ENCODE measurements around the gene ANKS1A. TPM values are rescaled to one million over a fixed set of nuclear protein-coding genes. Genes with fewer than 3 reads are reported as not detected.
A peak's percentile ranks its signal among the peaks of the same experiment; 100 is the strongest.

ANKS1A gene
- total RNA-seq, 2 donors from 2014 or later = 26.7 to 30.9 TPM

DNA sequence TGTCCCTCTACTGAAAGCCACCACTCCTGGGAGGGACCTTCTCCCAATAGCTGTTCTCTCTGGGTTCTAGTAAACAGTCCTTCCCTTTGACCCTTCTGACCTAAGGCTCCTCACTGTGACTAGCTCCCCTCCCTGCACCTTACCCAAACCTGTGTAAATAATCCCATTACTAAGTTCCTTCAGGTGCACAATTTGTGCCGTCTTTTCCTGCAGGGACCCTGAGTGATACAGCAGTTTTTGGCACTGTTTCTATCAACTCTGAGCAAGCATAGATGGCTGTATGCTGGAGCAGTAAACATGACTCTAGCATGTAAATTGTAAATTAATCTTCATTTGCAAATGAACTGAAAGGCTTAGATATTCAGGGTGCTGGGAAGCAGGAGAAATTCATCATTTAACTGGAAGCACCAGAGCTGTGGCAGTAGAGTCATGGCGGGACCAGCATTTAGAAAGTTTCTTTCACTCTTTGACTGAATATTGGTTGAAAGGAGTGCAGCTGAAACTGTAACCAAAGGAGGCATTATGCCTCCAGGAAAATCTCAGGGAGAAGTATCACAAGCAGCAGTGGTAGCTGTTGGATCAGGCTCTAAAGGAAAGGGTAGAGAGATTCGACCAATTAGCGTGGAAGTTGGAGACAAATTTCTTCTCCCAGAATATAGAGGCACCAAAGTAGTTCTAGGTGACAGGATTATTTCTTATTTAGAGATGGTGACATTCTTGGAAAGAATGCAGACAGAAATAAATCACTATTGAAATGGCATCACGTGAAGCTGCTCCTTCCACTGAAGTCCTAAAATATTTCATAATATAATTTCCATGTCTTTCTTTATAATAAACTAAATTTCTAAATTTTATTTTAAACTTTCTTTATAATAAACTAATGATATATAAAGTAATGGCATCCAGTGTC, 134.3 kb downstream of the ANKS1A start:
- peak; percentile 21 for DNase-seq (ENCODE audit: low spot score)
- Histone ChIP-seq H3K4me3 (no peak overlapping the region), H3K27ac (peak overlapping the region; percentile 76 to 96), H3K9me3 (no peaks in the 10 kb centered on the region), H3K4me1 (peaks cover 0 to 98% of the 10 kb centered on the region in 2 donors), H3K36me3 (no peaks in the 10 kb centered on the region), H3K27me3 (no peaks in the 10 kb centered on the region)
- TF ChIP-seq, protein P1, sequence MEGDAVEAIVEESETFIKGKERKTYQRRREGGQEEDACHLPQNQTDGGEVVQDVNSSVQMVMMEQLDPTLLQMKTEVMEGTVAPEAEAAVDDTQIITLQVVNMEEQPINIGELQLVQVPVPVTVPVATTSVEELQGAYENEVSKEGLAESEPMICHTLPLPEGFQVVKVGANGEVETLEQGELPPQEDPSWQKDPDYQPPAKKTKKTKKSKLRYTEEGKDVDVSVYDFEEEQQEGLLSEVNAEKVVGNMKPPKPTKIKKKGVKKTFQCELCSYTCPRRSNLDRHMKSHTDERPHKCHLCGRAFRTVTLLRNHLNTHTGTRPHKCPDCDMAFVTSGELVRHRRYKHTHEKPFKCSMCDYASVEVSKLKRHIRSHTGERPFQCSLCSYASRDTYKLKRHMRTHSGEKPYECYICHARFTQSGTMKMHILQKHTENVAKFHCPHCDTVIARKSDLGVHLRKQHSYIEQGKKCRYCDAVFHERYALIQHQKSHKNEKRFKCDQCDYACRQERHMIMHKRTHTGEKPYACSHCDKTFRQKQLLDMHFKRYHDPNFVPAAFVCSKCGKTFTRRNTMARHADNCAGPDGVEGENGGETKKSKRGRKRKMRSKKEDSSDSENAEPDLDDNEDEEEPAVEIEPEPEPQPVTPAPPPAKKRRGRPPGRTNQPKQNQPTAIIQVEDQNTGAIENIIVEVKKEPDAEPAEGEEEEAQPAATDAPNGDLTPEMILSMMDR (IDR thresholded peaks at IDR 0.05) = no peak

- H3K27ac ChIP-seq = peak overlapping the region; percentile 76 to 96
- H3K4me3 ChIP-seq = peak overlapping the region in 1 of 2 donors; percentile 12
- peaks cover 0 to 87% of the 10 kb centered on the region in 2 donors for H3K4me1 ChIP-seq
- no peaks in the 10 kb centered on the region for H3K27me3 ChIP-seq
- peak; percentile 82 for DNase-seq (ENCODE audit: low spot score)
- no peaks in the 10 kb centered on the region for H3K36me3 ChIP-seq
- no peaks in the 10 kb centered on the region for H3K9me3 ChIP-seq
- TF ChIP-seq, protein P1 (IDR thresholded peaks at IDR 0.05) = no peak
These were observed 135.5 kb downstream of the ANKS1A start for GRCh38 chr6:35024551-35025054.

DNA sequence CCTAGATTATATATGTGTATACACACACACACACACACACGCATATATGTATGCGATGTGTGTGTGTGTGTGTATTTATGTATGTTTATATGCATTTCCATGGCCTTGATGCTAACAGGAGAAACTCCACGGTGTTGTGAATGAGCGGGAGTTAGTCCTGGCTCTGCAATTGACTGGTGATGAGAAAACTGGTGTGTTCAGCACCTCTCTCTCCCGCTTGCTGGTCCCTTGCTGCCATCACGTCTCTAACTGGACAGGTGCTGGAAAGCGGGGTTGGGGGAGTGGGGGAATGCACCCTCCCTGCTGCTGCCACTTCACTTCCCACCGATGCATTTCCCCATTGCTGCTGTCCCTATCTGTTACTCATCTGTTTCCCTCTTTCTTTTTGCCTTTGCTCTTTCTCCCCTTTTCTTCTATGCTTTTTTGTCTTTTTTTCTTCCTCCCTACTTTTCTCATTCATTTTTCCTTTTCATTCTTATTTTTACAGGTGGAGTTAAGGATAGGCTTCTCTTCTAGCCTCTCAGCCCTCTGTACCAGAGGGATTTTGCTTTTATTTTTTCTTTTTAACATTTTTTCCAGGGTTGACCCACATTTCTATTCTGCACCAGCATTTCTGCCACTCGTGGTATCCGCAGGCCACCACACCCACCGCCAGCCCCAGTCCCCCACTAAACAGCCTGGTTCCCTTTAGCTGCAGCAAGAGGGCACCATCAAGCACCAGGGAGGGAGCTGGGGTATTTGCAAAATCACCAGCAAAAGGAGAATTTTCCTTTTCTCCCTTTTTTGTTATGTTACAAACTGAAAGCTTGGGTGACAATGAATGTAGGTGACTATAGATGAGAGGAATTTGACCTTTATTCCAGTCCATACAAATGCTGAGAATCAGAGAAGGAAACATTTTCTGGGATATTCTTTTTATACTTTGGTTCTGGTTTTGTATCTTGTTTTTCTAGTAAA, 136.5 kb downstream of the ANKS1A start:
- Histone ChIP-seq H3K27ac (peak overlapping the region; percentile 76 to 96), H3K4me3 (no peak overlapping the region), H3K9me3 (no peaks in the 10 kb centered on the region), H3K27me3 (no peaks in the 10 kb centered on the region), H3K4me1 (peaks cover 0 to 86% of the 10 kb centered on the region in 2 donors), H3K36me3 (no peaks in the 10 kb centered on the region)
- DNase-seq (ENCODE audit: low spot score) = peak; percentile 57
- TF ChIP-seq, protein P1 (IDR thresholded peaks at IDR 0.05) = peak in 1 of 2 donors; percentile 62

GRCh38 chr6:35026434-35027222, 137.6 kb downstream of the ANKS1A start:
- TF ChIP-seq, protein P1 (IDR thresholded peaks at IDR 0.05) = no peak
- Histone ChIP-seq H3K4me3 (no peak overlapping the region), H3K9me3 (no peaks in the 10 kb centered on the region), H3K4me1 (peaks cover 0 to 86% of the 10 kb centered on the region in 2 donors), H3K27ac (peak overlapping the region; percentile 76 to 96), H3K36me3 (no peaks in the 10 kb centered on the region), H3K27me3 (no peaks in the 10 kb centered on the region)
- DNase-seq (ENCODE audit: low spot score) = peak; percentile 55

DNA sequence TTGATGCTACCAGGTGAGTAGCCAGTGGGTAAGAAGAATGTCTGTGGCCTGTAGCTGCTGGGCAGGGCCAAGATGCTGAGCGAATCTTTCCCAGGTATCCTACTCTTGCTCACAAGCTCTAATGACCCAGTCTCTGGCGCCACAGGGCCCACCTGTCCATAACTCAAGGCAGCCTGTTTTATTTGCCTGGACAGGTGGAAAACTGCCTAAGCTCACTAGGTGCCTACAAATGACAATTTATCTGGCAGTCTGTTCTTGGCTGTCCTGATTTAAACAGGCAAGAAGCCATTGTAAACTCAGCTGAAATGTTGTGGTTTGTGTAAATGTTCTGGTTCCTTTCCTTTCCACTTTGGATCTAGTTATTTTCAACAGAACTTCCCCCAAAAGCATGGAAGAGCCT, 138.8 kb downstream of the ANKS1A start:
- Histone ChIP-seq H3K4me3 (no peak overlapping the region), H3K9me3 (no peaks in the 10 kb centered on the region), H3K36me3 (no peaks in the 10 kb centered on the region), H3K27ac (peak overlapping the region; percentile 76 to 96), H3K4me1 (peaks cover 0 to 77% of the 10 kb centered on the region in 2 donors), H3K27me3 (no peaks in the 10 kb centered on the region)
- DNase-seq (ENCODE audit: low spot score) = peak; percentile 48
- TF ChIP-seq, protein P1 (IDR thresholded peaks at IDR 0.05) = no peak
